WI38 (cell line): ENCODE measurements around the gene CEP104.

Source experiments
- H3K4me3 ChIP-seq: 2 replicates; pipeline ENCODE4 v1.5.1; 2011; ENCODE audit warnings: low read depth, mild to moderate bottlenecking, control low read depth, low read length
- CTCF ChIP-seq: IDR thresholded peaks from 2 replicates; pipeline ENCODE4 v1.5.1; 2012; ENCODE audit warnings: low read depth, mild to moderate bottlenecking, control low read depth, low read length

The CEP104 gene

GRCh38 chr1:3762151-3762872 is 94.7 kb downstream of the CEP104 start:
- no peak overlapping the region for H3K4me3 ChIP-seq
- no peak for TF ChIP-seq CTCF
